KOPT-K1 (cell line): ENCODE measurements around the gene GPRIN2.

Experiments
- H3K27ac ChIP-seq: fragments of 200-600 bp; sonication (generic); 2 replicates; pipeline ENCODE4 v1.5.1; 2016; ENCODE audit warnings: antibody characterized with exemption, mild to moderate bottlenecking, low read depth, low read length; ENCODE audit not compliant: poor library complexity, severe bottlenecking
- H3K36me3 ChIP-seq: fragments of 200-600 bp; sonication (generic); 2 replicates; pipeline ENCODE4 v1.5.1; 2017; ENCODE audit warnings: antibody characterized with exemption, mild to moderate bottlenecking, low read length, moderate library complexity; ENCODE audit not compliant: insufficient read depth
- H3K9me3 ChIP-seq: fragments of 200-600 bp; sonication (generic); 2 replicates; pipeline ENCODE4 v1.5.1; 2017; ENCODE audit warnings: antibody characterized with exemption, low read length, mild to moderate bottlenecking; ENCODE audit not compliant: insufficient read depth, poor library complexity, severe bottlenecking

Gene GPRIN2

DNA sequence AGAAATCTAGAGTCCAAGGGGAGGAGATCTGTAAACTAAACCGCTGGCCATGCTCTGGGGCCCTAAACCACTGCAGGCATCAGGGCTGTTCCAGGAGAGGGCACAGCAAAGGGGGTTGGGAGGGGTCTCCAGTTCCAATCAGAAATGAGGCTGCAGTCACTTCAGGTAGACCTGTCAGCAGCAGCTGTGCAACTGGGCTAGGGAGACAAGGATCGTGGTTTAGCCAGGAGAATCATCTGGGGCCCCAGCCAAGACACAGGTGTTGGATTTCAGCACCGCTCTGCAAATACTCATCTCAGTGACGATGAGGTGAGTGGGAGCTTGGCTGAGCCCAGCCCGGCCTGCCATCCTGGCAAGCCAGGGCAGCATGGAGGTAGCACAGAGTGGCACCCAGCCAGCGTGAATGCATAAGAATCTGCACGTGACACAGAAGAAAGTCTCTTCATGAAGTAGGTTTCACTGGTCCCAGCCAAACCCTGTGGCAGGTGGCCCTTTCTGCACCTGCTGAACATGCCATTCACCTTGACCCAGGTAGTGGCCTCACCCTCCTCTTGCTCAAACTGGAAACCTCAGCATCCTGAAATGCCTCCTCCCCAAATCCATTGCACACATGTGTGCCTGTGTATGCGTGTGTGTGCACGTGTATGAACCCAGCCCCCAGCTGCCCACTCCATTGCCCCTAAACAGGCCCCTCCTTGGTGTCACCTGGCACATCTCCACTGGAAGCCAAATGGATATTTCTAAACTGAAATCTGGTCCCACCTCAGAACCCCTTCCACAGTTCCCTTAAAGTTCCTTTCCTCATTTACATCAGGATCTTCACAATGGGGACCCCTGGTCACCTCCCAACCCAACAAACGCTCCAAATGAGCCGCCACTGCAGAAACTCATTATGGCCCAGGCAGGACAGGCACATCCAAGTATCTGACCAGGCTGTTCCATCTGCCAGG lies 9.6 kb downstream of the GPRIN2 start:
- no peaks in the 10 kb centered on the region for H3K9me3 ChIP-seq

DNA sequence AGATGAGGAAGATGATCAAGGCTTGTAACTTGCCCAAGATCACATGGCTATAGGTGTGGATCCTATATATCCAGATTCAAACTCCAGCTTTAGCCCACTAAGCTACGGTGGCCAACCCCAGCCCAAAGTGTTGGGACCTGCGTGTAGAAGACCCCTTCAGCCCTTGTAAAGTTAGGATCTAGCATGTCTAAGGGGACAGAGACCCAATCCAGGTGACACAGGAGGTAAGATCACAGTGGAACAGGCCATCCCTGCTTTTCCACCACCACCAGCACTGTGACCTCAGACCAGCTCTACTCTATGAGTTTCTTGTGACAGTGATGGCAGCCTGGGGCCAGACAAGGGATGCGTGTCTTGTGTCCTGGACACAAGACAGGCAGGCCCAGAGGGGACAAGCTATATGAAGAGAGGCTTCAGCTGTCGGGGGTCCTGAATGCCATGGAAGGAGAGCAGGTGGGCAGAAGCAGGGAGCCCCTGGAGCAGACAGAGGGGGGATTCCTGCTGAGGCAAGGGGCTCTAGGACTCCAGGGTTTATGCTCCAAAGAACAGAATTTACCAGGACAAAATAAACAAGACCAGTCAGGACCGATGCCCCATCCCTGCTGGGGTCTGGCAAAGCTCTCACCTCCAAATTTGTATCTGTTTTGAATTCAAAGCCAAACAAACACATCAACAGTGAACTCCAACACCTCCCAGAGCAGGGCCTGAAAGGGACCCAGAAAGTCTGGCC lies 10.4 kb downstream of the GPRIN2 start:
- Histone ChIP-seq H3K27ac (no peak overlapping the region), H3K36me3 (no peaks in the 10 kb centered on the region), H3K9me3 (no peaks in the 10 kb centered on the region)

More for the DNA sequence above, 9.6 kb downstream of the GPRIN2 start:
- no peak overlapping the region for H3K27ac ChIP-seq
- H3K36me3 ChIP-seq = no peaks in the 10 kb centered on the region

DNA sequence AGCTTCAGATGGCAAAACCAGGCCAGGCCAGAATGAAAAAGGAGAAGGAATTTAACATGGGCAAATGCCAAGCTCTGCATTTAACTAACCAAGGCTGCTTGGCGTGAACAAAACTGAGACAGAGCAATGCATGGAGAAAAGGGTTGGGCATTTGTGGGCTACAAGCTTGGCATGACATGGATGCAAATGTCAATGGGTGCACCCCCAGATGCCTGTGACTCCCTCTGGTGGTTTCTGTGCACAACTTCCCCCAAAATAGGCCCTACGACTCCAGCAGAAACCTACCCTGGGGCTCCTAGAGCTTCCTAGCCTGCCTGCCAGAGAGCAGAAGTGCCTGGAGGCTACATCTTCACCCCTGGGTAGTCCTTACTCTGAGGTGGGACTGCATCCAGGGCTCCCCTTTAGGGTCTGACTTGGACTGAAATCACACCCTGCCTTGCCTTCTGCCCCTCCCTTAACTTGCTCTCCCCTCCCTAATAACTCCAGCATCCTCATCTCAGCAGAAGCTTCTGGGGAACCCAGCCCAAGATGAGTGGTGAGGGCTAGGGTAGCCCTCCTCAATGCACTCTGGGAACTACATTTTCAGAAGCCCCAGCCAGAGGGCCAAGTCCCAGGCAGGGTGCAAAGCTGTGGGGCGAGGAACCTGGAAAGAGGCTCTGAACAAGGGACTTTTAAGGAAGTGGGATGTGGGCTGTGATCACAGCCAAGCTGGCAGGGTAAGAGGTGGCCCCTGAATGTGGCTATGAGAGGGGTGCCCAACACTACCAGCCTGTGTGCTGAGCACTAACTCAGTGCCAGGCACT lies 11.3 kb downstream of the GPRIN2 start:
- no peak overlapping the region for H3K27ac ChIP-seq
- H3K9me3 ChIP-seq = no peaks in the 10 kb centered on the region
- H3K36me3 ChIP-seq = no peaks in the 10 kb centered on the region

DNA sequence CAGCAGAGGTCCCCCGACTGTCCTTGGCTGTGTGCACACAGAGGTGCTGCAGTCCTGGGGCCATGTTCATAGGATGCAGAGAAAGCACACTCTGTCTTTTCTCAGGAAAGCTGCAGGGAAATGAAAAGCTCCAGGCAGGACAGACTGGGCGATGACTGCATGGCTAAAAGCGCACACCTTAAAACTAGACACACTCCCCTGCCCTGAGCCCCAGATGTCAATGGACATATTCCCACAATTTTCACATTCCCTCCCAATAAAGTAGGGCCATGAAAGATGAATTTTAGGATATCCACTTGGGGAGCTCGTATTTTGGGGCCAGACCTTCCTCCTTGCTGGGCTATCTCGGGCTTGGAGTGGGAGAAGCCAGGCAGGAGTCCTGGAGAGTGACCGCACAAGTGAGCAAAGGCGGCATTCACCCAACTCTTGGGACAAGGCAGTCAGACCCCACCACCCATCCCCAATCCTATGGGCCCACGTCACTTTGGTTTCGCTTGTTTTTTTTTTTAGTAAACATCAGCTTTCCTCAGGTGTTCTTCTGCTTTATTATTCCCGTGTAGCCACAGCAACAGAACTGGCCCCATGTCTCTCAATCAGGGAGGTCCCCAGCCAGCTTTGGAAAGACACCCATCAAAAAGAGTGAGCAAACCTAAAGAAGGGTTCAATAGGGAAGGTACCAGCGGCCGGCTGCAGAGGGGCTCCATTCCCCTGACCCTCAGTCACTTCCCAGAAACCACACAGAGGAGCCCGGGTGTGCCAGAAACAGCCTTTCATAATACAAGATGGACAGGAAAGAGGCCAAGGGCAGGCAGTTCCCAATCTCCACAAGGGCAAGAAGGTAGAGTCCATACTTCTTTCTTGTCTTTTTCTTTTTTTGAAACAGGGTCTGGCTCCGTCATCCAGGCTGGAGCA lies 12.7 kb downstream of the GPRIN2 start:
- H3K36me3 ChIP-seq = no peaks in the 10 kb centered on the region
- no peak overlapping the region for H3K27ac ChIP-seq
- no peaks in the 10 kb centered on the region for H3K9me3 ChIP-seq

DNA sequence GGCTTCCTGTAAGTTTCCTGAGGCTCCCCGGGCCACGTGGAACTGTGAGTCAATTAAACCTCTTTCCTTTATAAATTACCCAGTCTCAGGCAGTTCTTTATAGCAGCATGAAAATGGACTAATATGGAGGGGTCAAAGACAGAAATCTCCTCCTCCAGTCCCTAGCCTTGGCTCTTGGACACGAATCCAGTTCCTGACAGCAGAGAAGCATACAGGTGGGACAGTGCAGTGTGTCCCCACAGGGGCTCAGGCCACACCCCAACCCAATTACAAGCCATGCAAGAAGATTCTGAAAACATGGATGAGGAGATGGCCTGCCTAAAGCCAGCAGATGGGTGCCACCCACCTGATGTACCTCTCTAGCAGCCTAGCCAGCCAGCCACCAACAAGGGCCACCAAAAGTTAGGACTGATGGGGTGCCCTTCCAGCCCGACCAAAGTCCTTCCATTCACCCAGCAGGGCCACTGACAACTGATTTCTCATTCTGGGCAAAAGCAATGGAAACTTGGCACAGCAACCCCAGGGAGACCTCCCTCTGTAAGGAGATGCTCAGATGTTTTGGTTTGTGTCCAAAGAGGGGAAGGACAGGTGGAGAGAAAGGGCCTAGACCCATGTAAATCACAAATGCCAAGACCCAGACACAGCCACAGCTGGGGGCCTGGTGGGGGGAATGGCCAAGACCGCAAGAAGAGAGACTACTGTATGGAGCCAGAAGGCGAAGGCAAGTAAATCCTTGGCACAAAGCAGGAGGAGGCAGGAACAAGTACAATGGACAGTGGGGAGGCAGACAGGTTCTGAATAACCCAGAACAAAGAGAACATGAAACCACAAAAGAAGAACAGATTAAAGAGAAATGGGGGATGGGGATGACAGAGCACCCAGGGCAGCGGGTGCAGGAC lies 13.6 kb downstream of the GPRIN2 start:
- no peaks in the 10 kb centered on the region for H3K36me3 ChIP-seq
- no peaks in the 10 kb centered on the region for H3K9me3 ChIP-seq
- no peak overlapping the region for H3K27ac ChIP-seq

- Histone ChIP-seq H3K9me3 (no peaks in the 10 kb centered on the region), H3K36me3 (no peaks in the 10 kb centered on the region), H3K27ac (no peak overlapping the region)
These were observed 14.5 kb downstream of the GPRIN2 start for GRCh38 chr10:46541735-46542566.

GRCh38 chr10:46541017-46541661 lies 15.3 kb downstream of the GPRIN2 start:
- no peaks in the 10 kb centered on the region for H3K9me3 ChIP-seq
- H3K36me3 ChIP-seq = no peaks in the 10 kb centered on the region
- H3K27ac ChIP-seq = no peak overlapping the region

- H3K27ac ChIP-seq = no peak overlapping the region
- no peaks in the 10 kb centered on the region for H3K36me3 ChIP-seq
- no peaks in the 10 kb centered on the region for H3K9me3 ChIP-seq
These were observed 15.9 kb downstream of the GPRIN2 start for GRCh38 chr10:46540412-46541016.

DNA sequence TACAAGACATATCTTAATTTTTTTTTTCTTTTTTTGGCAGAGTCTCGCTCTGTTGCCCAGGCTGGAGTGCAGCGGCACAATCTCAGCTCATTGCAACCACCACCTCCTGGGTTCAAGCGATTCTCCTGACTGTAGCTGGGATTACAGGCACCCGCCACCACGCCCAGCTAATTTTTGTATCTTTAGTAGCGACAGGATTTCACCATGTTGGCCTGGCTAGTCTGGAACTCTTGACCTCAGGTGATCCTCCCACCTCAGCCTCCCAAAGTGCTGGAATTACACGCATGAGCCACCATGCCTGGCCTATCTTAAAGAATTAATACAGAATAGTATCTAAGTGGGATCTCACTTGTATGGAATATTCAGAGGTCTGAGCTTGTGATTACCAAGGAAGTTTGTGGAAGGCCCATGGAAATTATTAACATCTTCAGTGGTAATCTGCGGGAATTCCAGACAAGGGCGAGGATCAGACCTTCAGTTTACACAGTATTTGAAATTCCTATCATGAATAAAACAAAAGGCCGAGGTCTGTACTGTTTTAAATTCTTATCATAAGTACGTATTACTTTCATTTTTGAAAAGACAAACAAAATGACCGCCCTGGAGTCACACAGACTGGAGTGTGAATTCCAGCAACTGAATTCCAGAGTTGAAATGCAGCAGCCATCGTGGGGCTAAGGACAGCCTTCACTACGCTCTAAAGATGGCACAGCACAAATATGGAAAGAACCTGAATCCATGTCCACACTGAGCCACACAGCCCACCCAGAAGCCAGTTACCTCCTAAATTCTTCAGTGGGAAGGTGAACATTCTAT lies 16.7 kb downstream of the GPRIN2 start:
- no peaks in the 10 kb centered on the region for H3K9me3 ChIP-seq
- H3K27ac ChIP-seq = no peak overlapping the region
- H3K36me3 ChIP-seq = no peaks in the 10 kb centered on the region

DNA sequence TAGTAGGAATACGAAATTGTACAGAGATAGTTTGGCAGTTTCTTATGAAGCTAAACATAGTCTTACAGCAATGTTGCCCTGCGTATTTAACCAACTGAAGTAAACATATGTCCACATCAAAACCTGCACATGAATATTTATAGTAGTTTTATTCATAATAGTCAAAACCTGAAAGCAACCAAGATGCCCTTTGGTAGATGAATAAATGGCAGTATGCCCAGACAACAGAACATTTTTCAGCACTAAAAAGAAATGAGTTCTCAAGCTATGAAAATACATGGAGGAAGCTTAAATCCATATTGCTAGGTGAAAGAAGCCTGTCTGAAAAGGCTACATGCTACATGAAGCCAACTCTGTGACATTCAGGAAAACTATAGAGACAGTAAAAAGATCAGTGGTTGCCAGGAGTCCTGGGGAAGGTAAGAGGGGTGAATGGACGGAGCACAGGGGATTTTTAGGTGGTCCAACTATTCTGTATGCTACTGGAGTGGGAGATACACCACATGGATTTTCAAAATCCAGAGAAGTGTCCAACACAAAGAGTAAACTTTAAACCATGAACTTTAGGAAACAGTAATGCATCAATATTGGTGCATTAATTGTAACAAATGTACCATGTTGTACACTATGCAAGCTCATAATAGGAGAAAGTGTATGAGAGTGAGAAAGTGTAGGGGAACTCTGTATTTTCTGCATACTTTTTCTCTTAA lies 17.6 kb downstream of the GPRIN2 start:
- Histone ChIP-seq H3K27ac (no peak overlapping the region), H3K36me3 (no peaks in the 10 kb centered on the region), H3K9me3 (no peaks in the 10 kb centered on the region)

DNA sequence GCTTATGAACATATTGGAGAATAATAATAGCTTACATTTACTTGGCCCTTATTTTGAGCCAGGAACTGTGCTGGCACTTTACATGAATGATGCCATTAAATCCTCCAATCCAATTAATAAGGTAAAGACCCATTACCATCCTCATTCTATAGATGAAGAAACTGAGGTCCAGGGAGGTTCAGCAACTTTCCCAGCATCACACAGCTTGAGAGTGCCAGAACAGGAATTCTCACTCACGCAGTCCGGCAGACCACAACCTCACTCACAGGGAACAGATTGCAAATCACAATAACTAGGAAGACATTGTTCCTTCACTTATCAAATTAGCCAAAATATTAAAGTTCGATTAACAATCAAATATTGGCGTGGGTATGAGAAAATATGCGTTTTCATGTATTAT lies 18.3 kb downstream of the GPRIN2 start:
- H3K36me3 ChIP-seq = no peaks in the 10 kb centered on the region
- no peak overlapping the region for H3K27ac ChIP-seq
- no peaks in the 10 kb centered on the region for H3K9me3 ChIP-seq
